ENCODE measurements around the gene ROBO1.

ROBO1 gene

GRCh38 chr3:78872195-78872594 lies 895.6 kb downstream of the ROBO1 start:
- DNase-seq, result no peak

- no peak for DNase-seq
These were observed 896.8 kb downstream of the ROBO1 start for GRCh38 chr3:78871048-78871447.

- no peak for DNase-seq
These were observed 897.3 kb downstream of the ROBO1 start for GRCh38 chr3:78870484-78870883.

GRCh38 chr3:78868570-78868969 lies 899.2 kb downstream of the ROBO1 start:
- DNase-seq, result no peak

- DNase-seq, result no peak
These were observed 900.1 kb downstream of the ROBO1 start for GRCh38 chr3:78867409-78868372.

GRCh38 chr3:78863306-78864203 lies 904.2 kb downstream of the ROBO1 start:
- DNase-seq, result no peak

- no peak for DNase-seq
These were observed 906.6 kb downstream of the ROBO1 start for GRCh38 chr3:78861156-78861555.

- no peak for DNase-seq
These were observed 907.2 kb downstream of the ROBO1 start for GRCh38 chr3:78860567-78860966.

- DNase-seq, result no peak
These were observed 908.9 kb downstream of the ROBO1 start for GRCh38 chr3:78858910-78859309.

- DNase-seq, result no peak
These were observed 909.6 kb downstream of the ROBO1 start for GRCh38 chr3:78858174-78858573.

- DNase-seq, result no peak
These were observed 910.2 kb downstream of the ROBO1 start for GRCh38 chr3:78857494-78858111.

GRCh38 chr3:78856164-78856563 lies 911.6 kb downstream of the ROBO1 start:
- DNase-seq, result no peak

- no peak for DNase-seq
These were observed 912.6 kb downstream of the ROBO1 start for GRCh38 chr3:78855190-78855589.

- DNase-seq, result no peak
These were observed 919.2 kb downstream of the ROBO1 start for GRCh38 chr3:78848392-78849288.

- DNase-seq, result no peak
These were observed 920.2 kb downstream of the ROBO1 start for GRCh38 chr3:78847603-78848002.

- no peak for DNase-seq
These were observed 920.6 kb downstream of the ROBO1 start for GRCh38 chr3:78847203-78847602.

GRCh38 chr3:78846718-78847117 lies 921.1 kb downstream of the ROBO1 start:
- DNase-seq, result no peak

- no peak for DNase-seq
These were observed 922.2 kb downstream of the ROBO1 start for GRCh38 chr3:78845605-78846004.

- no peak for DNase-seq
These were observed 923.5 kb downstream of the ROBO1 start for GRCh38 chr3:78844307-78844706.

- no peak for DNase-seq
These were observed 928.1 kb downstream of the ROBO1 start for GRCh38 chr3:78839693-78840092.

GRCh38 chr3:78838362-78838761 lies 929.4 kb downstream of the ROBO1 start:
- no peak for DNase-seq

- no peak for DNase-seq
These were observed 932.9 kb downstream of the ROBO1 start for GRCh38 chr3:78834910-78835309.
